B cell (primary cell): Measurements from ENCODE around the gene USP34. TPM values are rescaled to one million over a fixed set of nuclear protein-coding genes. Genes with fewer than 3 reads are reported as not detected.

Experiments used
- ATAC-seq: fragments of 200-7000 bp; cut with Tn5 transposase; one replicate; pipeline ENCODE4 v1.10.0; 2021; ENCODE audit warnings: low read depth, mild to moderate bottlenecking, moderate number of reproducible peaks, moderate library complexity
- CTCF ChIA-PET: fragments of 350-600 bp; sonication (Branson Sonifier 250); formaldehyde crosslinking; loops from one replicate; lab custom pipeline; 2021; ENCODE audit warnings: antibody characterized with exemption, inconsistent platforms; lab: Charles Lee
- POLR2A ChIA-PET: fragments of 350-600 bp; sonication (Branson Sonifier 250); formaldehyde crosslinking; loops from one replicate; lab custom pipeline; 2021; ENCODE audit warnings: antibody characterized with exemption; lab: Charles Lee
- DNase-seq: peaks from one replicate; pipeline ENCODE4 v3.0.0; 2013
- H2AFZ ChIP-seq: 2 replicates; pipeline ENCODE4 v1.6.1; 2012; ENCODE audit warnings: mild to moderate bottlenecking, low read depth, low read length; ENCODE audit not compliant: insufficient read depth, poor library complexity, severe bottlenecking
- H3K27ac ChIP-seq, 2 donors: 1 replicate in 1 of 2; 2 replicates in 1 of 2; pipeline ENCODE4 v1.5.1; 2012 to 2013; ENCODE audit warnings: low read length in 2 of 2, mild to moderate bottlenecking in 2 of 2, moderate library complexity in 1 of 2
- H3K27me3 ChIP-seq, 4 experiments: fragments of 200-600 bp in 1 of 4; sonication (generic) in 1 of 4; replicated peaks in 1 of 4; 1 replicate in 2 of 4; 2 replicates in 2 of 4; pipeline versions ENCODE4 v1.6.1 to v1.7.0; 2013 to 2016; ENCODE audit warnings: low read length in 3 of 4, mild to moderate bottlenecking in 2 of 4, mixed read lengths in 1 of 4, moderate library complexity in 1 of 4; ENCODE audit not compliant: insufficient read depth in 4 of 4, control insufficient read depth in 3 of 4; ENCODE audit errors: control extremely low read depth in 1 of 4
- H3K36me3 ChIP-seq, 2 experiments: replicated peaks in 1 of 2; 1 replicate in 1 of 2; 2 replicates in 1 of 2; pipeline versions ENCODE4 v1.6.1 to v1.7.1; 2013; ENCODE audit warnings: low read length in 1 of 2; ENCODE audit not compliant: insufficient read depth in 2 of 2, control insufficient read depth in 1 of 2; ENCODE audit errors: control extremely low read depth in 1 of 2, extremely low read depth in 1 of 2
- H3K4me1 ChIP-seq, 2 donors: fragments of 200-600 bp in 1 of 2; sonication (generic) in 1 of 2; 1 replicate in 1 of 2; 2 replicates in 1 of 2; pipeline versions ENCODE4 v1.5.1 to v1.6.1; 2013 to 2017; ENCODE audit warnings: low read length in 2 of 2; ENCODE audit not compliant: control insufficient read depth in 2 of 2, insufficient read depth in 2 of 2
- H3K4me2 ChIP-seq: replicated peaks from 2 replicates; pipeline ENCODE3; 2012; ENCODE audit warnings: mild to moderate bottlenecking, low read depth, low read length; ENCODE audit not compliant: poor library complexity, severe bottlenecking
- H3K4me3 ChIP-seq, 5 experiments: fragments of 200-600 bp in 1 of 5; sonication (generic) in 1 of 5; 1 replicate in 3 of 5; 2 replicates in 2 of 5; pipeline versions ENCODE4 v1.5.1 to v1.7.0; 2011 to 2016; ENCODE audit warnings: low read length in 4 of 5, mild to moderate bottlenecking in 4 of 5, low read depth in 2 of 5, control low read depth in 1 of 5, moderate library complexity in 1 of 5; ENCODE audit not compliant: insufficient read depth in 1 of 5; ENCODE audit errors: control extremely low read depth in 1 of 5, extremely low read depth in 1 of 5
- H3K79me2 ChIP-seq: fragments of 200-600 bp; sonication (generic); one replicate; pipeline ENCODE4 v1.6.0; 2016; ENCODE audit warnings: low read length; ENCODE audit not compliant: control insufficient read depth, insufficient read depth
- H3K9ac ChIP-seq: fragments of 200-600 bp; sonication (generic); 2 replicates; pipeline ENCODE4 v1.6.1; 2017; ENCODE audit warnings: mild to moderate bottlenecking, low read length, moderate library complexity
- H3K9me3 ChIP-seq, 3 donors: one replicate each; pipeline versions ENCODE4 v1.6.1 to v1.7.1; 2013; ENCODE audit warnings: low read length in 2 of 3; ENCODE audit not compliant: control insufficient read depth in 2 of 3, insufficient read depth in 1 of 3; ENCODE audit errors: control extremely low read depth in 1 of 3
- H4K20me1 ChIP-seq: 2 replicates; pipeline ENCODE4 v1.6.0; 2012; ENCODE audit warnings: mild to moderate bottlenecking, low read length; ENCODE audit not compliant: insufficient read depth, control insufficient read depth, poor library complexity, severe bottlenecking
- H3K27ac Mint-ChIP-seq: one replicate; pipeline ENCODE4 v1.8.0; 2021; ENCODE audit warnings: mixed read lengths
- H3K27me3 Mint-ChIP-seq: one replicate; pipeline ENCODE4 v1.8.0; 2021; ENCODE audit warnings: mixed read lengths
- H3K4me1 Mint-ChIP-seq: one replicate; pipeline ENCODE4 v1.8.0; 2021; ENCODE audit warnings: mixed read lengths
- H3K4me3 Mint-ChIP-seq: one replicate; pipeline ENCODE4 v1.8.0; 2021; ENCODE audit warnings: mixed read lengths
- H3K9me3 Mint-ChIP-seq: one replicate; pipeline ENCODE4 v1.8.0; 2022; ENCODE audit warnings: mixed read lengths; ENCODE audit not compliant: insufficient read depth
- CTCF ChIP-seq: fragments of 200-600 bp; IDR thresholded peaks from one replicate; pipeline ENCODE4 v1.8.0; 2022; ENCODE audit warnings: antibody characterized with exemption, mild to moderate bottlenecking
- EZH2 ChIP-seq: IDR thresholded peaks from 2 replicates; pipeline ENCODE4 v1.6.1; 2012; ENCODE audit warnings: borderline replicate concordance, low read depth, mild to moderate bottlenecking, moderate library complexity, low read length; ENCODE audit not compliant: insufficient read depth, poor library complexity, severe bottlenecking
- WGBS: methylation state at CpG from one replicate; pipeline ENCODE4 v1.1.5; 2013; ENCODE audit warnings: missing lambda C conversion rate; ENCODE audit not compliant: insufficient coverage; 5-methylcytosine and 5-hydroxymethylcytosine counted together
- intact Hi-C: fragments of 100-400 bp; cut with micrococcal nuclease; formaldehyde crosslinking; loops from one replicate; pipeline ENCODE4 v1.10.0; 2022
- polyA plus RNA-seq: library from polyadenylated mRNA; depleted of rRNA; stranded (reverse); fragments of >200 nt; gene quantifications from 2 replicates; pipeline ENCODE4 v1.2.3, GENCODE V29; 2012
- total RNA-seq, 2 donors: library from RNA; stranded (reverse); fragments of 120-200 nt in 1 of 2; gene quantifications; 1 replicate in 1 of 2; 2 replicates in 1 of 2; pipeline versions ENCODE4 v1.2.3 to v1.2.4, GENCODE V29; 2013 to 2022

USP34 gene
- total and polyA plus RNA-seq, 2 donors (not counting 1 experiment from before 2014, with no cell fraction given) = 70.3 to 311 TPM

- Histone ChIP-seq H3K79me2 (peaks cover 30% of the 10 kb centered on the region), H3K9me3 (no peaks in the 10 kb centered on the region), H3K27me3 (no peaks in the 10 kb centered on the region), H3K4me2 (peak overlapping the region; percentile 73), H4K20me1 (peaks cover 12% of the 10 kb centered on the region), H3K36me3 (peaks cover 0 to 2% of the 10 kb centered on the region in 2 experiments), H3K27ac (peak overlapping the region; percentile 96 to 99), H3K4me3 (peak overlapping the region; percentile 61 to 95 (median 74)), H3K4me1 (peaks cover 24% of the 10 kb centered on the region in 2 donors), H3K9ac (peak overlapping the region; percentile 96), H2AFZ (peak overlapping the region; percentile 73)
- TF ChIP-seq CTCF (no peak), EZH2 (no peak)
- peaks cover 27% of the 10 kb centered on the region for H3K4me1 Mint-ChIP-seq
- no peaks in the 10 kb centered on the region for H3K27me3 Mint-ChIP-seq
- intact Hi-C loops = loop anchor here (1.0 to 5.0 kb wide), 6 partner anchors 29 to 590 kb away; partner anchors contain the start of genes REL and XPO1
- DNase-seq (no peak), ATAC-seq (peak; percentile 0)
- WGBS = 37% methylated on average over 14 of the region's 19 CpGs
- H3K9me3 Mint-ChIP-seq = no peaks in the 10 kb centered on the region
- ChIA-PET POLR2A (interaction anchor here (0.5 to 1.8 kb wide), 6 partner anchors 8 to 527 kb away, joined by 3 to 12 read pairs (median 3); partner anchors contain the start of gene FAM161A), CTCF (interaction anchor here (0.7 to 3.8 kb wide), 3 partner anchors 46 to 418 kb away, joined by 3 to 18 read pairs (median 3); no protein-coding TSS in a partner anchor)
- peak overlapping the region; percentile 92 for H3K4me3 Mint-ChIP-seq
- peak overlapping the region; percentile 94 for H3K27ac Mint-ChIP-seq
These were observed 1.3 kb upstream of the USP34 start for GRCh38 chr2:61471905-61472805.
